SU-DHL-6 (cell line): ENCODE results near the gene ZCCHC24.

Experiments
- CTCF ChIP-seq: fragments of 200-600 bp; sonication (generic); IDR thresholded peaks from one replicate; pipeline ENCODE4 v1.5.1; 2017; ENCODE audit warnings: antibody characterized with exemption, mild to moderate bottlenecking, low read length, moderate library complexity; ENCODE audit not compliant: insufficient read depth, poor library complexity, severe bottlenecking
- EZH2phosphoT487 ChIP-seq: fragments of 200-600 bp; sonication (generic), shearing (Covaris generic); conservative IDR thresholded peaks from 2 replicates; pipeline ENCODE4 v1.6.1; 2018; ENCODE audit warnings: mild to moderate bottlenecking, antibody characterized with exemption, low read length, moderate library complexity, mixed read lengths

GRCh38 chr10:79451046-79451699 lies 5.7 kb upstream of the ZCCHC24 start:
- TF ChIP-seq CTCF (no peak), EZH2phosphoT487 (no peak)
